ENCODE data around the gene CNIH1.

DNA sequence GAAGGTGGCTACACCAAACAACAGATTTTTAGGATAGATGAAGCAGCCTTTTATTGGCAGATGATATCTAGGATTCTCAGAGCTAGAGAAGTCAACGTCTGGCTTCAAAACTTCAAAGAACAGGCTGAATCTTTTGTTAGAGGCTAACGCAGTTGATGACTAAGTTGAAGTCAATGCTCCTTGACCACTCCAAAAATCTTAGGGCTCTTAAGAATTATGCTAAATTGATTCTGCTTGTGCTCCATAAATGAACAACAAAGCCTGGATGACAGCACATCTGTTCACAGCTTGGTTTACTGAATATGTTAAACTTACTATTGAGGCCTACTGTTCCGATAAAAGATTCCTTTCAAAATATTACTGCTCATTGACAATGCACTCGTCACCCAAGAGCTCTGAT lies 57.3 kb downstream of the CNIH1 start:
- TF ChIP-seq TAF1 (IDR thresholded peaks at IDR 0.05; ENCODE audit: borderline replicate concordance, insufficient read depth, low read length) (no peak), POLR2AphosphoS5 (IDR thresholded peaks at IDR 0.05; ENCODE audit: low read depth, low read length) (no peak), SIN3A (IDR thresholded peaks at IDR 0.05; ENCODE audit: borderline replicate concordance, insufficient read depth, low read length) (no peak)
- TF ChIP-seq, protein P1, sequence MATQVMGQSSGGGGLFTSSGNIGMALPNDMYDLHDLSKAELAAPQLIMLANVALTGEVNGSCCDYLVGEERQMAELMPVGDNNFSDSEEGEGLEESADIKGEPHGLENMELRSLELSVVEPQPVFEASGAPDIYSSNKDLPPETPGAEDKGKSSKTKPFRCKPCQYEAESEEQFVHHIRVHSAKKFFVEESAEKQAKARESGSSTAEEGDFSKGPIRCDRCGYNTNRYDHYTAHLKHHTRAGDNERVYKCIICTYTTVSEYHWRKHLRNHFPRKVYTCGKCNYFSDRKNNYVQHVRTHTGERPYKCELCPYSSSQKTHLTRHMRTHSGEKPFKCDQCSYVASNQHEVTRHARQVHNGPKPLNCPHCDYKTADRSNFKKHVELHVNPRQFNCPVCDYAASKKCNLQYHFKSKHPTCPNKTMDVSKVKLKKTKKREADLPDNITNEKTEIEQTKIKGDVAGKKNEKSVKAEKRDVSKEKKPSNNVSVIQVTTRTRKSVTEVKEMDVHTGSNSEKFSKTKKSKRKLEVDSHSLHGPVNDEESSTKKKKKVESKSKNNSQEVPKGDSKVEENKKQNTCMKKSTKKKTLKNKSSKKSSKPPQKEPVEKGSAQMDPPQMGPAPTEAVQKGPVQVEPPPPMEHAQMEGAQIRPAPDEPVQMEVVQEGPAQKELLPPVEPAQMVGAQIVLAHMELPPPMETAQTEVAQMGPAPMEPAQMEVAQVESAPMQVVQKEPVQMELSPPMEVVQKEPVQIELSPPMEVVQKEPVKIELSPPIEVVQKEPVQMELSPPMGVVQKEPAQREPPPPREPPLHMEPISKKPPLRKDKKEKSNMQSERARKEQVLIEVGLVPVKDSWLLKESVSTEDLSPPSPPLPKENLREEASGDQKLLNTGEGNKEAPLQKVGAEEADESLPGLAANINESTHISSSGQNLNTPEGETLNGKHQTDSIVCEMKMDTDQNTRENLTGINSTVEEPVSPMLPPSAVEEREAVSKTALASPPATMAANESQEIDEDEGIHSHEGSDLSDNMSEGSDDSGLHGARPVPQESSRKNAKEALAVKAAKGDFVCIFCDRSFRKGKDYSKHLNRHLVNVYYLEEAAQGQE (IDR thresholded peaks at IDR 0.05; ENCODE audit: insufficient read depth in 1 of 2, low read depth in 2 of 2, low read length in 2 of 2) = no peak
